DOHH2 (cell line): Measurements from ENCODE around the gene RAD51B.

Experiments used
- H3F3A ChIP-seq: fragments of 200-600 bp; sonication (generic), shearing (Covaris generic); 2 replicates; pipeline ENCODE4 v1.6.0; 2016; ENCODE audit warnings: antibody characterized with exemption, mild to moderate bottlenecking; ENCODE audit not compliant: control insufficient read depth, insufficient read depth
- H3K27ac ChIP-seq: fragments of 200-600 bp; sonication (generic); 2 replicates; pipeline ENCODE4 v1.5.1; 2014; ENCODE audit warnings: low read depth, mild to moderate bottlenecking, low read length, moderate library complexity
- H3K27me3 ChIP-seq: fragments of 200-600 bp; sonication (generic); 2 replicates; pipeline ENCODE4 v1.6.1; 2014; ENCODE audit warnings: mild to moderate bottlenecking, low read length, mixed read lengths; ENCODE audit not compliant: control insufficient read depth
- H3K36me3 ChIP-seq: fragments of 200-600 bp; sonication (generic); 2 replicates; pipeline ENCODE4 v1.6.1; 2014; ENCODE audit warnings: mild to moderate bottlenecking, low read length, moderate library complexity, mixed read lengths; ENCODE audit not compliant: control insufficient read depth
- H3K4me1 ChIP-seq: fragments of 200-600 bp; sonication (generic); 2 replicates; pipeline ENCODE4 v1.6.1; 2014; ENCODE audit warnings: mild to moderate bottlenecking, low read length, mixed read lengths; ENCODE audit not compliant: control insufficient read depth
- H3K4me2 ChIP-seq: fragments of 200-600 bp; sonication (generic); 2 replicates; pipeline ENCODE4 v1.6.0; 2014; ENCODE audit warnings: mild to moderate bottlenecking, low read length, moderate library complexity
- H3K4me3 ChIP-seq: fragments of 200-600 bp; sonication (generic); 2 replicates; pipeline ENCODE4 v1.5.1; 2014; ENCODE audit warnings: mild to moderate bottlenecking, low read length, mixed read lengths
- H3K79me2 ChIP-seq: fragments of 200-600 bp; sonication (generic); 2 replicates; pipeline ENCODE4 v1.6.1; 2014; ENCODE audit warnings: mild to moderate bottlenecking, low read length, mixed read lengths; ENCODE audit not compliant: control insufficient read depth
- H3K9me2 ChIP-seq: fragments of 200-600 bp; sonication (generic); replicated peaks from 2 replicates; pipeline ENCODE4 v1.6.1; 2014; ENCODE audit warnings: mild to moderate bottlenecking, low read length, mixed read lengths; ENCODE audit not compliant: control insufficient read depth
- H3K9me3 ChIP-seq: fragments of 200-600 bp; sonication (generic); 2 replicates; pipeline ENCODE4 v1.6.1; 2014; ENCODE audit warnings: antibody characterized with exemption, low read length, mixed read lengths; ENCODE audit not compliant: control insufficient read depth, insufficient read depth
- H4K20me1 ChIP-seq: fragments of 200-600 bp; sonication (generic); 2 replicates; pipeline ENCODE4 v1.6.0; 2014; ENCODE audit warnings: low read depth, mild to moderate bottlenecking, antibody characterized with exemption, low read length, moderate library complexity; ENCODE audit not compliant: control insufficient read depth, insufficient read depth
- CTCF ChIP-seq: fragments of 200-600 bp; sonication (generic); IDR thresholded peaks from one replicate; pipeline ENCODE4 v1.5.1; 2014; ENCODE audit warnings: antibody characterized with exemption, mild to moderate bottlenecking, low read depth, low read length; ENCODE audit not compliant: poor library complexity, severe bottlenecking
- EZH2phosphoT487 ChIP-seq: fragments of 200-600 bp; sonication (generic); IDR thresholded peaks from 2 replicates; pipeline ENCODE4 v1.6.1; 2017; ENCODE audit warnings: borderline replicate concordance, mild to moderate bottlenecking, antibody characterized with exemption, low read length, moderate library complexity, mixed read lengths

Gene RAD51B

DNA sequence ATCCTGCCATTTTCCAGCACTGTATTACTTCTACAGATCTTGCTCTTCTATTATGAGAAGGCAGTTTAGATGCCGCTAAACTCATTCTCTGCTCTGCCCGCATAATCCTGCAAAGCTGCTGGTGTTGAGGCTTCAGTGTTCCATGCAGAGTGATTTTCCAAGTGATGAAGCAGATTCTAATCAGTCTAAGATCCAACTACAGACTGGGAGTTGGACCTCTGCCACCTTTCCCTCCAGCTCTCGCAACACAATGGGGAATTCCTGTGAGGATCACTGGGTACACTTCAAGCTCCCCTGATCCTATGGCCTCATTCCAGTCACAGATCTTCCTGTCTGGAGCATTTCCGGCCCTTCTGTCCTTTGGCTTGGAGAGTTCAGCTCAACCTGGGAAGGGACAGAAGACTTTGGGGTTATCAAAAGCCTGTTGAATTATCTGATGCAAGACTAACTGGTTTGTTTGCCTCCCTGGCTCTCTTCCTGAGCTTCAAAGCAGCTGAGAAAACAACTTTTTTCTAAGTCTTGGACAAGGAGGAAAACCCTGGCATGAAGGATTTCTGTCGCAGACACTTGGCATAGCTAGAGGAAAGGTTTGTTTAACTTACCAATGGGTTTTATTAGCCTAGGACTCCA is 639.4 kb downstream of the RAD51B start:
- no peaks in the 10 kb centered on the region for H3K79me2 ChIP-seq
- H3K4me2 ChIP-seq: no peak overlapping the region
- H3K36me3 ChIP-seq: no peaks in the 10 kb centered on the region
- H4K20me1 ChIP-seq: no peaks in the 10 kb centered on the region
- peaks cover 11% of the 10 kb centered on the region for H3K4me1 ChIP-seq
- no peak overlapping the region for H3K27ac ChIP-seq
- TF ChIP-seq EZH2phosphoT487: no peak
- no peak for TF ChIP-seq CTCF
- no peaks in the 10 kb centered on the region for H3K9me3 ChIP-seq
- H3K9me2 ChIP-seq: no peaks in the 10 kb centered on the region
- no peaks in the 10 kb centered on the region for H3K27me3 ChIP-seq
- H3F3A ChIP-seq: no peaks in the 10 kb centered on the region
- no peak overlapping the region for H3K4me3 ChIP-seq

- Histone ChIP-seq H3K4me3 (no peak overlapping the region), H3K27me3 (no peaks in the 10 kb centered on the region), H3K27ac (no peak overlapping the region), H3F3A (no peaks in the 10 kb centered on the region), H3K36me3 (no peaks in the 10 kb centered on the region), H3K9me2 (no peaks in the 10 kb centered on the region), H4K20me1 (no peaks in the 10 kb centered on the region), H3K79me2 (no peaks in the 10 kb centered on the region), H3K4me2 (no peak overlapping the region), H3K9me3 (no peaks in the 10 kb centered on the region), H3K4me1 (peaks cover 7% of the 10 kb centered on the region)
- TF ChIP-seq CTCF (no peak), EZH2phosphoT487 (no peak)
Measured at GRCh38 chr14:68459480-68460136, 640.0 kb downstream of the RAD51B start.

GRCh38 chr14:68460541-68460940 is 641.0 kb downstream of the RAD51B start:
- H3K9me2 ChIP-seq: no peaks in the 10 kb centered on the region
- no peaks in the 10 kb centered on the region for H4K20me1 ChIP-seq
- no peak overlapping the region for H3K27ac ChIP-seq
- no peaks in the 10 kb centered on the region for H3K79me2 ChIP-seq
- H3K4me3 ChIP-seq: no peak overlapping the region
- H3K36me3 ChIP-seq: no peaks in the 10 kb centered on the region
- no peaks in the 10 kb centered on the region for H3K9me3 ChIP-seq
- no peaks in the 10 kb centered on the region for H3K27me3 ChIP-seq
- H3F3A ChIP-seq: no peaks in the 10 kb centered on the region
- no peak for TF ChIP-seq EZH2phosphoT487
- TF ChIP-seq CTCF: no peak
- H3K4me1 ChIP-seq: 0 out of 2 replicates have a peak, but pooled peaks cover 3% of the 10 kb centered on the region
- H3K4me2 ChIP-seq: no peak overlapping the region
